ENCODE measurements around the gene CRYBG1.

CRYBG1 gene

GRCh38 chr6:106522562-106523250 lies 162.2 kb downstream of the CRYBG1 start:
- DNase-seq (ENCODE audit: low read depth in 1 of 2, low spot score in 1 of 2) = no peak

- no peak for DNase-seq (ENCODE audit: low read depth in 1 of 2, low spot score in 1 of 2)
Observed at GRCh38 chr6:106525107-106525881, 164.8 kb downstream of the CRYBG1 start.

GRCh38 chr6:106525882-106526275 lies 165.4 kb downstream of the CRYBG1 start:
- no peak for DNase-seq (ENCODE audit: low read depth in 1 of 2, low spot score in 1 of 2)

GRCh38 chr6:106527117-106527516 lies 166.6 kb downstream of the CRYBG1 start:
- DNase-seq (ENCODE audit: low read depth in 1 of 2, low spot score in 1 of 2) = no peak

- DNase-seq (ENCODE audit: low read depth in 1 of 2, low spot score in 1 of 2) = no peak
Observed at GRCh38 chr6:106527979-106528378, 167.5 kb downstream of the CRYBG1 start.

GRCh38 chr6:106528521-106528920 lies 168.0 kb downstream of the CRYBG1 start:
- no peak for DNase-seq (ENCODE audit: low read depth in 1 of 2, low spot score in 1 of 2)

- DNase-seq (ENCODE audit: low read depth in 1 of 2, low spot score in 1 of 2) = no peak
Observed at GRCh38 chr6:106529438-106529837, 168.9 kb downstream of the CRYBG1 start.

- no peak for DNase-seq (ENCODE audit: low read depth in 1 of 2, low spot score in 1 of 2)
Observed at GRCh38 chr6:106530026-106530425, 169.5 kb downstream of the CRYBG1 start.

- DNase-seq (ENCODE audit: low read depth in 1 of 2, low spot score in 1 of 2) = no peak
Observed at GRCh38 chr6:106530502-106530901, 170.0 kb downstream of the CRYBG1 start.

GRCh38 chr6:106533054-106533453 lies 172.5 kb downstream of the CRYBG1 start:
- no peak for DNase-seq (ENCODE audit: low read depth in 1 of 2, low spot score in 1 of 2)

- no peak for DNase-seq (ENCODE audit: low read depth in 1 of 2, low spot score in 1 of 2)
Observed at GRCh38 chr6:106534004-106534403, 173.5 kb downstream of the CRYBG1 start.

GRCh38 chr6:106534564-106534982 lies 174.1 kb downstream of the CRYBG1 start:
- DNase-seq (ENCODE audit: low read depth in 1 of 2, low spot score in 1 of 2) = peak in 1 of 2 donors; percentile 41

GRCh38 chr6:106535012-106535411 lies 174.5 kb downstream of the CRYBG1 start:
- no peak for DNase-seq (ENCODE audit: low read depth in 1 of 2, low spot score in 1 of 2)

- DNase-seq (ENCODE audit: low read depth in 1 of 2, low spot score in 1 of 2) = no peak
Observed at GRCh38 chr6:106536357-106536756, 175.8 kb downstream of the CRYBG1 start.

- no peak for DNase-seq (ENCODE audit: low read depth in 1 of 2, low spot score in 1 of 2)
Observed at GRCh38 chr6:106536851-106537250, 176.3 kb downstream of the CRYBG1 start.

GRCh38 chr6:106537662-106538061 lies 177.1 kb downstream of the CRYBG1 start:
- no peak for DNase-seq (ENCODE audit: low read depth in 1 of 2, low spot score in 1 of 2)

- DNase-seq (ENCODE audit: low read depth in 1 of 2, low spot score in 1 of 2) = no peak
Observed at GRCh38 chr6:106538145-106538544, 177.6 kb downstream of the CRYBG1 start.

- DNase-seq (ENCODE audit: low read depth in 1 of 2, low spot score in 1 of 2) = no peak
Observed at GRCh38 chr6:106539936-106540335, 179.4 kb downstream of the CRYBG1 start.

GRCh38 chr6:106540432-106540831 lies 179.9 kb downstream of the CRYBG1 start:
- DNase-seq (ENCODE audit: low read depth in 1 of 2, low spot score in 1 of 2) = no peak

GRCh38 chr6:106540907-106541306 lies 180.4 kb downstream of the CRYBG1 start:
- no peak for DNase-seq (ENCODE audit: low read depth in 1 of 2, low spot score in 1 of 2)

- DNase-seq (ENCODE audit: low read depth in 1 of 2, low spot score in 1 of 2) = no peak
Observed at GRCh38 chr6:106546261-106546690, 185.8 kb downstream of the CRYBG1 start.

- DNase-seq (ENCODE audit: low read depth in 1 of 2, low spot score in 1 of 2) = no peak
Observed at GRCh38 chr6:106546691-106547414, 186.3 kb downstream of the CRYBG1 start.

Measured in activated T-helper 1 cell treated with anti-CD3 and anti-CD28 coated beads, Interleukin-2, amount 50 U/mL, for 16 hours (primary cell).